Fibroblast of the aortic adventitia (primary cell): ENCODE results near the gene SLC23A1. TPM values are rescaled to one million over a fixed set of nuclear protein-coding genes. Genes with fewer than 3 reads are reported as not detected.
"Not testable (repeated sequence)": the region's sequence is repeated elsewhere in the genome, so short reads cannot be mapped to it uniquely, and the experiment has no call there.

Experiments used
- DNase-seq: peaks from one replicate; pipeline ENCODE4 v3.0.0-alpha.2; 2010; ENCODE audit warnings: low read depth
- H3K4me3 ChIP-seq: 2 replicates; pipeline ENCODE4 v1.5.1; 2011; ENCODE audit warnings: low read depth, mild to moderate bottlenecking, control low read depth, low read length, moderate library complexity
- CTCF ChIP-seq: IDR thresholded peaks from 2 replicates; pipeline ENCODE4 v1.5.1; 2011; ENCODE audit warnings: mild to moderate bottlenecking, low read length, control low read depth, inconsistent platforms; ENCODE audit not compliant: insufficient read depth
- total RNA-seq: library from RNA; depleted of rRNA; stranded (reverse); fragments of >200 nt; gene quantifications from 2 replicates; pipeline ENCODE4 v1.2.3, GENCODE V29; 2012; ENCODE audit warnings: low replicate concordance

The SLC23A1 gene
- total RNA-seq, 1 donor: not detected

- DNase-seq: no peak
- no peak for TF ChIP-seq CTCF
- H3K4me3 ChIP-seq: no peak overlapping the region
Measured at GRCh38 chr5:139368613-139369012, 14.5 kb downstream of the SLC23A1 start.

GRCh38 chr5:139364466-139364865, 18.6 kb downstream of the SLC23A1 start:
- TF ChIP-seq CTCF: no peak
- H3K4me3 ChIP-seq: no peak overlapping the region
- DNase-seq: no peak

- no peak for DNase-seq
- no peak overlapping the region for H3K4me3 ChIP-seq
- TF ChIP-seq CTCF: no peak
Measured at GRCh38 chr5:139363937-139364336, 19.2 kb downstream of the SLC23A1 start.

GRCh38 chr5:139361835-139362429, 21.2 kb downstream of the SLC23A1 start:
- DNase-seq: no peak
- TF ChIP-seq CTCF: no peak
- no peak overlapping the region for H3K4me3 ChIP-seq

- no peak for DNase-seq
- H3K4me3 ChIP-seq: no peak overlapping the region
- no peak for TF ChIP-seq CTCF
Measured at GRCh38 chr5:139360384-139360783, 22.7 kb downstream of the SLC23A1 start.

- no peak for DNase-seq
- TF ChIP-seq CTCF: no peak
- no peak overlapping the region for H3K4me3 ChIP-seq
Measured at GRCh38 chr5:139358064-139358463, 25.0 kb downstream of the SLC23A1 start.

- not testable (repeated sequence) for H3K4me3 ChIP-seq, DNase-seq
Measured at GRCh38 chr5:139355900-139356299, 27.2 kb downstream of the SLC23A1 start.
